GM10847 (cell line): ENCODE measurements around the gene BFSP2.

Source experiments
- POLR2A ChIP-seq: IDR thresholded peaks from 2 replicates; pipeline ENCODE4 v1.6.1; 2011; ENCODE audit not compliant: insufficient read length; ENCODE audit errors: extremely low read depth

The BFSP2 gene

DNA sequence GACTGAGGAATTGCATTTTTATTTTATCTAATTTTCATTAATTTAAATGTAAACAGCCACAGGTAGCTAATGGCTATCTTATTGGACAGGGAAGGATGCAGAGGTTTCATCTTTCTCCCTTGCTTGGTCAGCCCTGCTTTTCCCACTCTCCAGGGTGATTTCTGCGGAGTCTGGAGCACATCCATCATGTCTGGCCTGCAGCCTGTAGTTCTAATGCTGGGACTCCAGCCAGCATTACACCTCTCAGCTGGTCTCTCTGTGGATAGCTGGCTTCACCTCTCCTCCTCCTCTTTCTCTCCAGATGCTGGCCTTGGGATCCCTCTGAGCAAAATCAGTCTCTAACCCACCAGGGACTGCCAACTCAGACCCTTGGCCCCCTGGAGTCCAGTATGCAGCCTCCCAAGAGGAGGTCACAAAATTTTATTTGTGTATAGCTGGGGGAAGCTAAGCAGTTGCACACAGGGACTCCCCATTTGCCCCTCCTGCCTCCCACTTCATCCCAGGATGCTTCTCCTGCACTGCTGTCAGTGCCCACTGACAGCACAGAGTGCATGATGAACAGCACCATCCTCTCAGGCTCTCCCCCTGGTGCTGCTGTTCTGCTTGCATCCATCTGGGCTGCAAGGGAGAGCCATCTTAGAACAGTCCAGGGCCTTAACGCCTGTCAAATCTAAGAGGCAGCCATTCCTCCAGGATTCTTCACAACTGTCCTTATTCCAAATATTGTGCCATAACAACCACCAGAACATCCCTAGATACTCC lies 1.7 kb downstream of the BFSP2 start:
- TF ChIP-seq POLR2A: no peak

DNA sequence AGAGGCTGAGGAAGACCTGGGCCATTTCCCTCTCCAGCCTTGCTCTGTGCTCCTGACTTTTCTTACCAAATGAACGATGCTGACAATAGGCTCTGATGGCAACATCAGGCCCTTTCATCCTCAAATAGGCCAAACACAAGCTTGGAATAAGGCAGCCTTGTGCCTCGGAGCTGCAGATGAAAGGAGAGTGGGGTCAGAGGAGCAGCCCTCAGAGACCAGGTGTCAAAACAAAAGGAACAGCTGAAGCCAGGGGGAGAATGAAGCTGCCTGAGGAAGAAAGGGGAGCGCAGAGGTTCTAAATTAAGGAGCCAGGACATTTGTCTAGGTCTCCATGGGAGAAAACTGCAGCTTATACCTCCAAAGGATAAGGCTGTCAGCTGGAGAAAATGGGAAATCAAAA lies 5.1 kb downstream of the BFSP2 start:
- no peak for TF ChIP-seq POLR2A

- TF ChIP-seq POLR2A: no peak
These were observed 8.5 kb downstream of the BFSP2 start for GRCh38 chr3:133408366-133408765.

- no peak for TF ChIP-seq POLR2A
These were observed 9.1 kb downstream of the BFSP2 start for GRCh38 chr3:133408961-133409360.

GRCh38 chr3:133410191-133410892 lies 10.5 kb downstream of the BFSP2 start:
- TF ChIP-seq POLR2A: no peak

DNA sequence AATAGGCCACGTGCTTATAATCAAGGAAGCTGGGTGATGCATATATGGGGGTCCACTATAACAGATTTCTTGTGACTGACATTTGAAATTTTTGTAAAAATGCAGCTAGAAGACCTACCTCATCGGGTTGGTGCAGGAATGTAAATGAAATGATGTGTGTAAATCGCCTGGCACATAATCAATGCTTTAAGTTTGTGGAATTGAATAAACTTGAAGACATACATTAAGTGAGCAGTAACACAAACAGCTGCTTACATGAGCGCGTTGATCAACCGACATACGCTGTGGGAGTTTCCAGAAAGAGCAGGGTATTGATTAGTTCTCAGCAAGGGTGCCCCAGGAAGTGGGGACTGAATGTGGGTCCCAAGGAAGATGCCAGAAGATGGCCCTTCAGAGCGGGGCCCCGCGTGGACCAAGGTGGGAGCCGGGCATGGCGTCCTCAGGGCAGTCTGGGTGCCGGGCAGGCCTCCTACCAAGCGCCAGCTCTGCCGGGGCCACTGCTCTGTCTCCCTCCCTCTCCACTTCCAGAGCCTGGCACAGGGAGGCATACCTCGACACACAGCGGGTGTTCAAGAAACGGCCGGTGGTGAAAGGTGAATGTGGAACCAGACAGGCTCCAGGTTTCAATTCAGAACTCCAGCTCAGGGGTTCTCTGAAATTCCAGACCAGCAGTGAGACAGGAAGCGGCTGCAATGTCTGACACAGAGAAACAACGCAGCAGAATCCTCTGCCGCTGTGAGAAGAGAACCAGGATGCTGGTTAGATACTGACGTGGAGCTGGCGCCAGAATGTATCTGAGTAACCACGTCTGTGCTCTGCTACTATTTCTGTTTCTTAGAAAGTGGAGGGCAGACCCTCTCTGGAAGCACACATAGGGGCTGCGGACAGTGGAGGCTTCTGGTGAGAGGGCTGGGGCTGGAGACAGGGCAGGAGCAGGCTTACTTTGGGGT lies 12.6 kb downstream of the BFSP2 start:
- TF ChIP-seq POLR2A: no peak

DNA sequence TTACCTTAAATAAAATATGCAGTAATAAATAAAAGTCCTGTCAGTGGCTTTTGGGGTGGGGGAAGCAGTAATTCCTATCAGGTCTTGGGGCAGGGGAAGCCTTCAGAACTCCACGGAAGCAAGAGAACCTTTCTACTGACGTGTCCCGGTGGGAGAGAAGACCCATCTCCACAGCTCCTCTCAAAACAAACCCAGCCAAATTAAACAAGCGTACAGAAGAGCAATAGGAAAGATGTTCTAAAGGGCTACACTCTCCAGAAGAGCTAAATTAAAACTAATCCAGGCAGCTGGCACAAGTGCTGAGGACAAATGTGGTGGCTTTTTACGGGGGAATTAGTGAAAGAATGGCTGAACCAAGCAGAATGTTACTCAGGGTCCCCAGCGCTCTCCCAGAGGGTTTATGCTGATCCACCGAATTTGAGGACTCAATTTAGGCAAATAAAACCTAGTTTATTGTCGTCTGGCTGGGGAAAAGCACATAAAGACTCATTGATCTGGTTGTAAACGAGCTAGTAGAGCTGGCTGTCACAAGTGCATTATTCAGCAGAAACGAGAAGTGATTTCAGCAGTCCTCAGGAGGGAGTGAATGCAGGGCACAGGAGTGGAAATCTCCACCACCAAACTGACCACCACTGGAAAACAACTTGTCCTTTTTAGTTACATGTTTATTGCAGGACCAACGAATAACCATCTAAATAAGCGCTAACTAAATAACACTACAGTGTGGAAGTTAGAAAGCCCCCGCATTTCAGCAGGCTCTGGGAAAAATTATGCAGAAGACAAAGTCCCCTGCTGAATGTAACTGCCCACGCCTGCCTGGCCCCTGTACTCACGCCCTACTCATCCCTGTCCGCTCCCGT lies 13.5 kb downstream of the BFSP2 start:
- no peak for TF ChIP-seq POLR2A

GRCh38 chr3:133414021-133414392 lies 14.2 kb downstream of the BFSP2 start:
- no peak for TF ChIP-seq POLR2A

GRCh38 chr3:133418361-133418760 lies 18.5 kb downstream of the BFSP2 start:
- no peak for TF ChIP-seq POLR2A

- no peak for TF ChIP-seq POLR2A
These were observed 19.5 kb downstream of the BFSP2 start for GRCh38 chr3:133419151-133419909.

GRCh38 chr3:133424937-133425869 lies 25.3 kb downstream of the BFSP2 start:
- no peak for TF ChIP-seq POLR2A

DNA sequence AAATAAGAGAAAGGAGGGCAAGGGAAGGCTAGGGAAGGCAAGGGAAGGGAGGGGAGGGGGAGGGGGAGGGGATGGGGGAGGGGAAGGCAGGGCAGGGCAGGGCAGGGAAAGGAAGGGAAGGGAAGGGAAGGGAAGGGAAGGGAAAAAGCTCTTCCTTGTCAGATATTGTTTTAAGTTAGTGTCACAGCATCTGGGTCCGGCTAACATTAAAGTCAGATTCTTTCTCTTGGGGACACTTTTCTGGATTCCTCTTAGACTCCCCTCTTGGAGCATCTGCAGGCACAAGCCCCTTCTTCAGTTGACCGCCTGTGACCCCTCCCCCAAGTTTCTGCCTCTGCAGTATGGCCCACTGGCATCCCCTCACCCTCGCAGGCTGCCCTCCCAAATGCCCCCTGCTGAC lies 26.0 kb downstream of the BFSP2 start:
- TF ChIP-seq POLR2A: no peak

GRCh38 chr3:133426721-133427120 lies 26.9 kb downstream of the BFSP2 start:
- no peak for TF ChIP-seq POLR2A
